Astrocyte (in vitro differentiated cells and primary cell): ENCODE results near the gene CCDC57. TPM values are rescaled to one million over a fixed set of nuclear protein-coding genes. Genes with fewer than 3 reads are reported as not detected.

ENCODE experiments used
- DNase-seq: peaks from one replicate; pipeline ENCODE4 v3.0.0-alpha.2; 2010; ENCODE audit warnings: low read depth
- FAIRE-seq: peaks from 2 replicates; lab custom pipeline; 2011; peaks lifted over from hg19 to GRCh38; lab: Jason Lieb, UNC
- H2AFZ ChIP-seq: 2 replicates; pipeline ENCODE4 v1.6.0; 2012; ENCODE audit warnings: low read depth, low read length, inconsistent platforms
- H3K27ac ChIP-seq: 2 replicates; pipeline ENCODE4 v1.5.1; 2011; ENCODE audit warnings: low read depth, low read length, inconsistent platforms
- H3K27me3 ChIP-seq: 2 replicates; pipeline ENCODE4 v1.6.0; 2011; ENCODE audit warnings: low read length, inconsistent platforms; ENCODE audit not compliant: insufficient read depth
- H3K36me3 ChIP-seq: 2 replicates; pipeline ENCODE4 v1.5.1; 2011; ENCODE audit warnings: low read length, inconsistent platforms; ENCODE audit not compliant: insufficient read depth
- H3K4me1 ChIP-seq: 2 replicates; pipeline ENCODE4 v1.5.1; 2011; ENCODE audit warnings: low read length, inconsistent platforms; ENCODE audit not compliant: insufficient read depth
- H3K4me2 ChIP-seq: 2 replicates; pipeline ENCODE4 v1.6.0; 2012; ENCODE audit warnings: low read length, inconsistent platforms
- H3K4me3 ChIP-seq: 2 replicates; pipeline ENCODE4 v1.5.1; 2011; ENCODE audit warnings: low read depth, mild to moderate bottlenecking, low read length, inconsistent platforms; ENCODE audit not compliant: insufficient read depth
- H3K79me2 ChIP-seq: 2 replicates; pipeline ENCODE4 v1.6.0; 2012; ENCODE audit warnings: mild to moderate bottlenecking, low read length, inconsistent platforms; ENCODE audit not compliant: insufficient read depth
- H3K9ac ChIP-seq: 2 replicates; pipeline ENCODE4 v1.6.0; 2012; ENCODE audit warnings: mild to moderate bottlenecking, low read length, inconsistent platforms
- H3K9me3 ChIP-seq: 2 replicates; pipeline ENCODE4 v1.5.1; 2012; ENCODE audit warnings: low read depth, mild to moderate bottlenecking, low read length, inconsistent platforms; ENCODE audit not compliant: insufficient read depth
- H4K20me1 ChIP-seq: 2 replicates; pipeline ENCODE4 v1.6.0; 2012; ENCODE audit warnings: low read length, inconsistent platforms; ENCODE audit not compliant: insufficient read depth
- H3K27ac Mint-ChIP-seq: one replicate; pipeline ENCODE4 v1.8.0; 2021; ENCODE audit warnings: mild to moderate bottlenecking, mixed read lengths; ENCODE audit not compliant: unreplicated experiment
- H3K27me3 Mint-ChIP-seq: one replicate; pipeline ENCODE4 v1.8.0; 2021; ENCODE audit warnings: low read depth, mixed read lengths; ENCODE audit not compliant: unreplicated experiment
- H3K36me3 Mint-ChIP-seq: one replicate; pipeline ENCODE4 v1.8.0; 2021; ENCODE audit warnings: low read depth, mixed read lengths; ENCODE audit not compliant: unreplicated experiment
- H3K4me1 Mint-ChIP-seq: one replicate; pipeline ENCODE4 v1.8.0; 2021; ENCODE audit warnings: low read depth, mixed read lengths; ENCODE audit not compliant: unreplicated experiment
- H3K4me3 Mint-ChIP-seq: one replicate; pipeline ENCODE4 v1.8.0; 2021; ENCODE audit warnings: mild to moderate bottlenecking, moderate library complexity, mixed read lengths; ENCODE audit not compliant: unreplicated experiment
- H3K9me3 Mint-ChIP-seq: one replicate; pipeline ENCODE4 v1.8.0; 2021; ENCODE audit warnings: mild to moderate bottlenecking, mixed read lengths; ENCODE audit not compliant: unreplicated experiment
- CTCF ChIP-seq: IDR thresholded peaks from 2 replicates; pipeline ENCODE4 v1.5.1; 2011; ENCODE audit warnings: low read depth, mild to moderate bottlenecking, inconsistent platforms, low read length, moderate library complexity; ENCODE audit not compliant: insufficient read depth
- EZH2 ChIP-seq: IDR thresholded peaks from 2 replicates; pipeline ENCODE4 v1.6.1; 2012; ENCODE audit warnings: mild to moderate bottlenecking, low read length, inconsistent platforms; ENCODE audit not compliant: insufficient read depth
- total RNA-seq: library from RNA; stranded (reverse); gene quantifications from 2 replicates; pipeline ENCODE4 v1.2.1, GENCODE V29; 2021

CCDC57 gene
- total RNA-seq, 1 donor from 2014 or later, result 20.4 TPM

- Histone ChIP-seq H3K27ac (no peak overlapping the region), H3K4me1 (no peaks in the 10 kb centered on the region), H2AFZ (no peak overlapping the region), H3K4me2 (no peak overlapping the region), H3K79me2 (peaks cover 6% of the 10 kb centered on the region), H3K27me3 (no peaks in the 10 kb centered on the region), H3K4me3 (no peak overlapping the region), H3K9me3 (no peaks in the 10 kb centered on the region), H3K36me3 (peaks cover 4% of the 10 kb centered on the region), H4K20me1 (peaks cover 80% of the 10 kb centered on the region), H3K9ac (no peak overlapping the region)
- TF ChIP-seq EZH2 (no peak), CTCF (no peak)
- no peak overlapping the region for H3K27ac Mint-ChIP-seq
- no peaks in the 10 kb centered on the region for H3K4me1 Mint-ChIP-seq
- no peaks in the 10 kb centered on the region for H3K36me3 Mint-ChIP-seq
- no peak for FAIRE-seq
- no peaks in the 10 kb centered on the region for H3K27me3 Mint-ChIP-seq
- H3K4me3 Mint-ChIP-seq, result no peak overlapping the region
- no peaks in the 10 kb centered on the region for H3K9me3 Mint-ChIP-seq
- no peak for DNase-seq
Observed at GRCh38 chr17:82084373-82085030, 128.1 kb downstream of the CCDC57 start.

GRCh38 chr17:82083533-82084359 is 128.9 kb downstream of the CCDC57 start:
- Histone ChIP-seq H3K9me3 (no peaks in the 10 kb centered on the region), H3K4me3 (no peak overlapping the region), H3K4me2 (no peak overlapping the region), H4K20me1 (peaks cover 78% of the 10 kb centered on the region), H3K79me2 (peaks cover 5% of the 10 kb centered on the region), H3K27me3 (no peaks in the 10 kb centered on the region), H2AFZ (no peak overlapping the region), H3K9ac (no peak overlapping the region), H3K36me3 (peaks cover 2% of the 10 kb centered on the region), H3K27ac (no peak overlapping the region), H3K4me1 (no peaks in the 10 kb centered on the region)
- Mint-ChIP-seq H3K27me3 (no peaks in the 10 kb centered on the region), H3K9me3 (no peaks in the 10 kb centered on the region), H3K4me1 (no peaks in the 10 kb centered on the region), H3K36me3 (no peaks in the 10 kb centered on the region), H3K27ac (no peak overlapping the region), H3K4me3 (no peak overlapping the region)
- TF ChIP-seq CTCF, result no peak
- TF ChIP-seq EZH2, result no peak
- DNase-seq, result no peak
- no peak for FAIRE-seq
